Measurements from ENCODE around the gene ETAA1.
A peak's percentile ranks its signal among the peaks of the same experiment; 100 is the strongest.

Gene ETAA1

GRCh38 chr2:67446491-67446911 is 49.4 kb downstream of the ETAA1 start:
- ChIA-PET POLR2A (no interaction called here), CTCF (no interaction called here)
- Histone ChIP-seq H3K4me3 (ENCODE audit: low read depth, low read length) (no peak overlapping the region), H3K9me3 (ENCODE audit: control insufficient read depth, insufficient read depth, low read depth, low read length) (no peaks in the 10 kb centered on the region), H3K27ac (ENCODE audit: extremely low read depth, low read depth, low read length) (no peak overlapping the region; the same call in 1 of the 2 replicates), H3K4me1 (ENCODE audit: control insufficient read depth, insufficient read depth, low read length) (peaks cover 16% of the 10 kb centered on the region), H3K36me3 (ENCODE audit: control insufficient read depth in 2 of 2, insufficient read depth in 1 of 2, low read length in 2 of 2) (no peaks in the 10 kb centered on the region)
- TF ChIP-seq BCL6B (tag by site-specific recombination; IDR thresholded peaks at IDR 0.05): no peak
- no peak for TF ChIP-seq ZNF324 (tag by site-specific recombination; IDR thresholded peaks at IDR 0.05)
- TF ChIP-seq ZNF18 (tag by site-specific recombination; IDR thresholded peaks at IDR 0.05): no peak
- TF ChIP-seq SP3 (tag by site-specific recombination; IDR thresholded peaks at IDR 0.05): peak; percentile 23; the same call in 1 of the 2 replicates
- TF ChIP-seq SCRT2 (tag by site-specific recombination; IDR thresholded peaks at IDR 0.05): peak; percentile 42; the same call in 1 of the 2 replicates
- no peak for TF ChIP-seq INSM2 (tag by site-specific recombination; IDR thresholded peaks at IDR 0.05)
- 0 out of 2 replicates have a peak, but pooled peaks have one; percentile 25 for TF ChIP-seq PRDM1 (tag by site-specific recombination; IDR thresholded peaks at IDR 0.05)
- TF ChIP-seq ZNF830 (tag by site-specific recombination; IDR thresholded peaks at IDR 0.05; ENCODE audit: low read depth): no peak
- peak; percentile 55; the same call in 1 of the 2 replicates for TF ChIP-seq ZNF660 (tag by site-specific recombination; IDR thresholded peaks at IDR 0.05)
- TF ChIP-seq HOXC10 (CRISPR knock-in tag; IDR thresholded peaks at IDR 0.05): no peak
- peak; percentile 30; the same call in 1 of the 2 replicates for TF ChIP-seq TRIM28 (IDR thresholded peaks at IDR 0.05; ENCODE audit: borderline replicate concordance, low read length)
- TF ChIP-seq ATF2 (tag by site-specific recombination; IDR thresholded peaks at IDR 0.05; ENCODE audit: low read depth): peak; percentile 43; the same call in 1 of the 2 replicates
- TF ChIP-seq SP7 (tag by site-specific recombination; IDR thresholded peaks at IDR 0.05): peak; percentile 82
- TF ChIP-seq GLIS2 (tag by site-specific recombination; IDR thresholded peaks at IDR 0.05): no peak
- peak; percentile 55; the same call in 1 of the 2 replicates for TF ChIP-seq ZSCAN30 (tag by site-specific recombination; IDR thresholded peaks at IDR 0.05)
- TF ChIP-seq ZNF133 (tag by site-specific recombination; IDR thresholded peaks at IDR 0.05): no peak
- no peak for TF ChIP-seq ZFP69B (tag by site-specific recombination; IDR thresholded peaks at IDR 0.05)
- TF ChIP-seq ZNF629 (tag by site-specific recombination; IDR thresholded peaks at IDR 0.05): peak; percentile 64
- peak; percentile 38; the same call in 1 of the 2 replicates for TF ChIP-seq ZNF600 (tag by site-specific recombination; IDR thresholded peaks at IDR 0.05)
- 0 out of 2 replicates have a peak, but pooled peaks have one; percentile 20 for TF ChIP-seq KLF1 (tag by site-specific recombination; IDR thresholded peaks at IDR 0.05)
- TF ChIP-seq ZNF510 (tag by site-specific recombination; IDR thresholded peaks at IDR 0.05; ENCODE audit: insufficient replicate concordance): no peak
- 0 out of 2 replicates have a peak, but pooled peaks have one; percentile 48 for TF ChIP-seq ZNF362 (tag by site-specific recombination; IDR thresholded peaks at IDR 0.05)
- peak; percentile 49; the same call in 1 of the 2 replicates for TF ChIP-seq PRDM10 (tag by site-specific recombination; IDR thresholded peaks at IDR 0.05)
- TF ChIP-seq ZNF747 (tag by site-specific recombination; IDR thresholded peaks at IDR 0.05): no peak
- TF ChIP-seq GFI1B (tag by site-specific recombination; IDR thresholded peaks at IDR 0.05): no peak; the same call in 1 of the 2 replicates
- TF ChIP-seq FEZF1 (tag by site-specific recombination; IDR thresholded peaks at IDR 0.05): peak; percentile 46
- no peak for TF ChIP-seq ZBTB1 (tag by site-specific recombination; IDR thresholded peaks at IDR 0.05)
- no peak for TF ChIP-seq ZFP41 (tag by site-specific recombination; IDR thresholded peaks at IDR 0.05; ENCODE audit: borderline replicate concordance)
- no peak for TF ChIP-seq ZNF416 (tag by site-specific recombination; IDR thresholded peaks at IDR 0.05)

Measured in HEK293 (cell line).